GM23338 (cell line): ENCODE data around the gene KCNAB1. TPM values are rescaled to one million over a fixed set of nuclear protein-coding genes. Genes with fewer than 3 reads are reported as not detected.

Source experiments
- ATAC-seq: fragments of 200-7000 bp; cut with Tn5 transposase; 3 replicates; pipeline ENCODE4 v1.9.1; 2020
- DNase-seq: peaks from one replicate; pipeline ENCODE4 v3.0.0-alpha.2; 2015; ENCODE audit warnings: low spot score
- H2AFZ ChIP-seq: fragments of 200-600 bp; sonication (generic); 2 replicates; pipeline ENCODE4 v1.8.0; 2016; ENCODE audit warnings: antibody characterized with exemption, mild to moderate bottlenecking, moderate library complexity
- H3F3A ChIP-seq: fragments of 200-600 bp; sonication (generic); replicated peaks from 2 replicates; pipeline ENCODE4 v1.8.0; 2017; ENCODE audit warnings: antibody characterized with exemption, mixed run types, low read depth
- H3K27ac ChIP-seq: fragments of 200-600 bp; sonication (generic); 2 replicates; pipeline ENCODE4 v1.6.1; 2016; ENCODE audit warnings: low read depth
- H3K27me3 ChIP-seq: fragments of 200-600 bp; sonication (generic); 2 replicates; pipeline ENCODE4 v1.8.0; 2016; ENCODE audit warnings: mild to moderate bottlenecking, mixed run types, moderate library complexity; ENCODE audit not compliant: insufficient read depth
- H3K36me3 ChIP-seq: fragments of 200-600 bp; sonication (generic); 2 replicates; pipeline ENCODE4 v1.8.0; 2016; ENCODE audit warnings: mild to moderate bottlenecking; ENCODE audit not compliant: insufficient read depth
- H3K4me1 ChIP-seq: fragments of 200-600 bp; sonication (generic); 2 replicates; pipeline ENCODE4 v1.8.0; 2016; ENCODE audit warnings: mild to moderate bottlenecking, moderate library complexity; ENCODE audit not compliant: insufficient read depth
- H3K4me2 ChIP-seq: fragments of 200-600 bp; sonication (generic); 2 replicates; pipeline ENCODE4 v1.7.1; 2017; ENCODE audit warnings: mixed run types
- H3K4me3 ChIP-seq: fragments of 200-600 bp; sonication (generic); 2 replicates; pipeline ENCODE4 v1.6.1; 2016; ENCODE audit warnings: mixed run types
- H3K79me2 ChIP-seq: fragments of 200-600 bp; sonication (generic); replicated peaks from 2 replicates; pipeline ENCODE4 v1.8.0; 2017; ENCODE audit warnings: mild to moderate bottlenecking; ENCODE audit not compliant: insufficient read depth
- H3K9me2 ChIP-seq: fragments of 200-600 bp; sonication (generic); 2 replicates; pipeline ENCODE4 v1.8.0; 2017; ENCODE audit not compliant: insufficient read depth
- H4K20me1 ChIP-seq: fragments of 200-600 bp; sonication (generic); replicated peaks from 2 replicates; pipeline ENCODE4 v1.8.0; 2017; ENCODE audit warnings: mild to moderate bottlenecking; ENCODE audit not compliant: insufficient read depth
- H3K27ac Mint-ChIP-seq: 2 replicates; pipeline ENCODE4 v1.8.0; 2020; ENCODE audit warnings: inconsistent platforms, mild to moderate bottlenecking, moderate library complexity, mixed read lengths
- H3K27me3 Mint-ChIP-seq: 3 replicates; pipeline ENCODE4 v1.8.0; 2022; ENCODE audit warnings: low read depth, mild to moderate bottlenecking, moderate library complexity, mixed read lengths, inconsistent platforms; ENCODE audit not compliant: insufficient read depth, poor library complexity
- H3K36me3 Mint-ChIP-seq: 3 replicates; pipeline ENCODE4 v1.8.0; 2021; ENCODE audit warnings: low read depth, mild to moderate bottlenecking, inconsistent platforms, moderate library complexity, mixed read lengths
- H3K4me1 Mint-ChIP-seq: 3 replicates; pipeline ENCODE4 v1.8.0; 2020; ENCODE audit warnings: mild to moderate bottlenecking, inconsistent platforms, mixed read lengths
- H3K4me3 Mint-ChIP-seq: 3 replicates; pipeline ENCODE4 v1.8.0; 2021; ENCODE audit warnings: moderate library complexity, mild to moderate bottlenecking, inconsistent platforms, mixed read lengths
- H3K9me3 Mint-ChIP-seq: 3 replicates; pipeline ENCODE4 v1.8.0; 2020; ENCODE audit warnings: moderate library complexity, mild to moderate bottlenecking, inconsistent platforms, mixed read lengths
- EZH2phosphoT487 ChIP-seq: fragments of 200-600 bp; sonication (generic); IDR thresholded peaks from one replicate; pipeline ENCODE4 v1.8.1; 2018; ENCODE audit warnings: antibody characterized with exemption; ENCODE audit not compliant: unreplicated experiment
- JUNB ChIP-seq: IDR thresholded peaks from one replicate; pipeline ENCODE4 v1.6.1; 2016; ENCODE audit warnings: antibody characterized with exemption; ENCODE audit not compliant: unreplicated experiment
- STAT1 ChIP-seq: IDR thresholded peaks from one replicate; pipeline ENCODE4 v1.6.1; 2016; ENCODE audit warnings: antibody characterized with exemption; ENCODE audit not compliant: unreplicated experiment
- ZNF462 ChIP-seq: fragments of 250-450 bp; sonication (Bioruptor Pico); IDR thresholded peaks from 2 replicates; pipeline ENCODE4 v1.5.0; 2020; ENCODE audit warnings: mild to moderate bottlenecking, moderate library complexity
- polyA plus RNA-seq: library from polyadenylated mRNA; unstranded; fragments of >200 nt; fragmentation: Nextera tagmentation; extraction: Ambion mirVana; gene quantifications from 2 replicates; pipeline ENCODE4 v1.2.1, GENCODE V29; 2016
- total RNA-seq: library from RNA; depleted of rRNA; stranded (reverse); fragments of >200 nt; shearing (Covaris generic); gene quantifications from 2 replicates; pipeline ENCODE4 v1.2.3, GENCODE V29; 2014

The KCNAB1 gene
- total and polyA plus RNA-seq, 2 experiments from 2014 or later: 0.69 to 2.6 TPM

GRCh38 chr3:156539051-156539450 lies 418.7 kb downstream of the KCNAB1 start (continued):
- TF ChIP-seq ZNF462 (CRISPR knock-in tag) (no peak), JUNB (no peak), STAT1 (no peak)

GRCh38 chr3:156539802-156540201 lies 419.4 kb downstream of the KCNAB1 start:
- H3K36me3 ChIP-seq: peaks cover 36% of the 10 kb centered on the region
- H3K4me1 ChIP-seq: no peaks in the 10 kb centered on the region; the same call in 1 of the 2 replicates
- H2AFZ ChIP-seq: no peak overlapping the region
- H3K36me3 Mint-ChIP-seq: peaks cover 51% of the 10 kb centered on the region
- TF ChIP-seq EZH2phosphoT487: no peak
- ATAC-seq (no peak), DNase-seq (no peak)
- H3K27me3 Mint-ChIP-seq: no peaks in the 10 kb centered on the region
- peaks cover 11% of the 10 kb centered on the region for H3K4me1 Mint-ChIP-seq
- no peak overlapping the region for H3K4me2 ChIP-seq
- H3K9me3 Mint-ChIP-seq: no peaks in the 10 kb centered on the region
- H3K4me3 Mint-ChIP-seq: no peak overlapping the region
- 0 out of 2 replicates have a peak, but pooled peaks cover 6% of the 10 kb centered on the region for H3K79me2 ChIP-seq
- H3K27me3 ChIP-seq: no peaks in the 10 kb centered on the region
- H3F3A ChIP-seq: no peaks in the 10 kb centered on the region
- H3K27ac Mint-ChIP-seq: no peak overlapping the region
- no peak overlapping the region for H3K27ac ChIP-seq
- H3K9me2 ChIP-seq: no peaks in the 10 kb centered on the region
- H3K4me3 ChIP-seq: no peak overlapping the region
- H4K20me1 ChIP-seq: peaks cover 11% of the 10 kb centered on the region
